ENCODE data around the gene RASA3.

RASA3 gene

DNA sequence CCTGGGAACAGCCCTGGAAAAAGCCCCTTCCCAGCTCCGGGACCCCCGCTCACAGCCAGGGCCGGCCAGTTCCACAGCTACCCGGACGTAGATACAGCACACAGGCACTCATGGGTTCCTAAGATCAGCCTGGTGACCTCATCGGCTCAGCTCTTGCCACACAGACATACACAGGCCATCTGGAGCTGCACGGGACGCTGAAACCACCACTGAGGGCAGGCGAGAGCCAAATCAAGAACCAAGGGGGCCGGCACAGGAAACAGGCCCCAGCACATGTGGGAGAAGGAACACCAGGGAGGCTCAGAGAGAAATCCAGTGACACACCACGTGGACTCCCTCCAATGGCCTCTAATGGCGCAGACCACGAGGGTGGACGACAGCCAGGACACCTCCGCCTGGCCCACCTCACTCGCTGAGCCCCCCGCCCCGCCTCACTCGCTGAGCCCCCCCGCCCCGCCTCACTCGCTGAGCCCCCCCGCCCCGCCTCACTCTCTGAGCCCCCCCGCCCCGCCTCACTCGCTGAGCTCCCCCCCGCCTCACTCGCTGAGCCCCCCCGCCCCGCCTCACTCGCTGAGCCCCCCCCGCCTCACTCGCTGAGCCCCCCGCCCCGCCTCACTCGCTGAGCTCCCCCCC, 88.9 kb downstream of the RASA3 start:
- H3K4me3 ChIP-seq (ENCODE audit: low read depth, low read length): no peak overlapping the region
- TF ChIP-seq, protein P1, sequence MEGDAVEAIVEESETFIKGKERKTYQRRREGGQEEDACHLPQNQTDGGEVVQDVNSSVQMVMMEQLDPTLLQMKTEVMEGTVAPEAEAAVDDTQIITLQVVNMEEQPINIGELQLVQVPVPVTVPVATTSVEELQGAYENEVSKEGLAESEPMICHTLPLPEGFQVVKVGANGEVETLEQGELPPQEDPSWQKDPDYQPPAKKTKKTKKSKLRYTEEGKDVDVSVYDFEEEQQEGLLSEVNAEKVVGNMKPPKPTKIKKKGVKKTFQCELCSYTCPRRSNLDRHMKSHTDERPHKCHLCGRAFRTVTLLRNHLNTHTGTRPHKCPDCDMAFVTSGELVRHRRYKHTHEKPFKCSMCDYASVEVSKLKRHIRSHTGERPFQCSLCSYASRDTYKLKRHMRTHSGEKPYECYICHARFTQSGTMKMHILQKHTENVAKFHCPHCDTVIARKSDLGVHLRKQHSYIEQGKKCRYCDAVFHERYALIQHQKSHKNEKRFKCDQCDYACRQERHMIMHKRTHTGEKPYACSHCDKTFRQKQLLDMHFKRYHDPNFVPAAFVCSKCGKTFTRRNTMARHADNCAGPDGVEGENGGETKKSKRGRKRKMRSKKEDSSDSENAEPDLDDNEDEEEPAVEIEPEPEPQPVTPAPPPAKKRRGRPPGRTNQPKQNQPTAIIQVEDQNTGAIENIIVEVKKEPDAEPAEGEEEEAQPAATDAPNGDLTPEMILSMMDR (IDR thresholded peaks at IDR 0.05; ENCODE audit: insufficient read depth, low read length, missing control alignments): peak; percentile 15
- ChIA-PET CTCF (no interaction called here), POLR2A (interaction anchor here (1.4 kb wide), 1 partner anchor 22 kb away, joined by 3 read pairs; no protein-coding TSS in a partner anchor)
- DNase-seq (ENCODE audit: low read depth, low spot score): no peak

DNA sequence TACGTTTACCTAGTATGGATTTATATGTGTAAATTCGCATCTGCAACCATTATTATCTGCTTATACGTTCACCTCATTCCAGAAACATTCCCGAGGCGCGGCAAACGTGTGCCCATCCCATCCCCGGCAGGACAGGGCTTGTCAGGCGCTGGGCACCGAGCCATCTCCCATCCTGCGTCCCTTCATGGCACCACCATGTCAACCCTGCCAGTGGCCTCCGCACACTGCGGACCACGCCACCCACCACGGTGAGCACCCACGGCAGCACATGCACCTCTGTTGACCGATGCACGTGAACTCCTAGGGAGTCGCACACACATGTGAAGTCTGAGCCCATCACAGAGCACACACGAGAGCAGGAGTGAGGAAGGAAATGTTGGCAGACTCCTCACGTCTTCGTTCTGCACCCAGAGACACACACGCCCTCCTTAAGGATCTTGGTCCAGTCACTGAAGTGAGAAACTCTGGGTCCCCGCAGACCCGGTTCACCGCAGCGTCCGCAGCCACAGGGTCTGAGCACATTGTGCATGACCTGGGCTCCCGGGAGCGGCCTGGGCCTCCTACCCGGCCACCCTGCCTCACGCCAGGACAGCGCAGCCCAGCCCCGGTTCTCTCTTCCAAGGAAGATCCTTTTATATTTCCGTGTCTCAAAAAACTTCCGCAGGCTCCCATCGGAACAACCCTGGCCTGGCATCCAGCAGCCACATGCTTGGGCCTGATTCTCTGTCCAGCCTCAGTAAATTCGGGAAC, 90.2 kb downstream of the RASA3 start:
- CTCF ChIA-PET: no interaction called here
- POLR2A ChIA-PET: interaction anchor here (1.4 kb wide), 1 partner anchor 23 kb away, joined by 3 read pairs; no protein-coding TSS in a partner anchor
- TF ChIP-seq, protein P1 (IDR thresholded peaks at IDR 0.05; ENCODE audit: insufficient read depth, low read length, missing control alignments): no peak
- H3K4me3 ChIP-seq (ENCODE audit: low read depth, low read length): no peak overlapping the region
- DNase-seq (ENCODE audit: low read depth, low spot score): no peak

DNA sequence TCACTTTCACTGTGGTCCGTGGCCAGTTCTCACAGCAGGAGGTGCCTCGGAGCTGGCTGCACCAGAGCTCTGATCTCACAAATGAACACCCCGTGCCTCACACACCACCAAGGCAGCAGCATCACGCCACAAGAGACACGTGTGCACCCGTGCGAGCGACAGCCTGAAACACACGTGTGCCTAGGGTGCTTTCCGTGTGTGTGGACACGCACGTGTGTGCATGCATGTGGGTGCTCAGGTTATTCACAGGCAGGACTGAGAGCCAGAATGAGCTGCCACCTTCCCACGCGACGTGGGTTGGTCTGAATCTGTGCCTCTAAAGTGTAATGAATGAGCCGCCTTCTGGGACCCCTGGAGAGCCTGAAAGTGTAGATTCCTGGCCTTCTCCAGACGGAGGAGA, 90.9 kb downstream of the RASA3 start:
- TF ChIP-seq, protein P1 (IDR thresholded peaks at IDR 0.05; ENCODE audit: insufficient read depth, low read length, missing control alignments): no peak
- H3K4me3 ChIP-seq (ENCODE audit: low read depth, low read length): no peak overlapping the region
- ChIA-PET POLR2A (no interaction called here), CTCF (no interaction called here)
- DNase-seq (ENCODE audit: low read depth, low spot score): no peak

DNA sequence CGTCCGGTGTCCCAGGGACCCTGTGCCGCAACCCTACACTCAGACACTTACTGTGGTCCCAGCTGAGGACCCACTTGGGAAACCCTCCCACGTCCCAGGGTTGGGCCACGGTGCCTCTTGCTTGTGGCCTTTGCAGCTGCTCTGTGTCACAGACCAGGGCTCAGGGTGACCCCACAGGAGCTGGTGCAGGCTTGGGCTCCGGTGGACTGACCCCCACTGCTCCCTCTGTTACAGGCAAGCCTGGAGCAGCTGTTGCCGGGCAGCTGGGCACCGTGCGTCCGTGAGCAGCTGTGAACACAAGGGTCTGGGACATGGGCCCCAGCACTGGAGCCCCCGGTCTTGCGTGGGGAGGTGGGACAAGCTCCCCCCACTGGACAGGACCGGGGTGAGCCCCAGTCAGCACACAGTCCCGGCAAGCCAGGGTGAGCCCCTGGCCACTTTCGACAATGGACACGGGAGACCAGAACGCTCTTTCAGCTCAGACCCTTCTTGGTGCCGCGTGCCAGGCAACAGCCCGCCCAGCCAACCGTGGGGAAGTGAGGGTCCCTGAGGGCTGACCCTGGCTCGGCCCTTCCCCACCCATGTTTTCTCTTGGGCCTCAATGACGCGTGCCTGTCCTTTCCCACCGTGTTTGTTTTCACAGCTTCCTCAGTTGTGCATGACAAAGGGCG, 92.8 kb downstream of the RASA3 start:
- ChIA-PET CTCF (interaction anchor here (0.8 kb wide), 1 partner anchor 67 kb away, joined by 3 read pairs; no protein-coding TSS in a partner anchor), POLR2A (interaction anchor here (1.2 kb wide), 1 partner anchor 28 kb away, joined by 4 read pairs; no protein-coding TSS in a partner anchor)
- H3K4me3 ChIP-seq (ENCODE audit: low read depth, low read length): no peak overlapping the region
- TF ChIP-seq, protein P1 (IDR thresholded peaks at IDR 0.05; ENCODE audit: insufficient read depth, low read length, missing control alignments): no peak
- no peak for DNase-seq (ENCODE audit: low read depth, low spot score)

DNA sequence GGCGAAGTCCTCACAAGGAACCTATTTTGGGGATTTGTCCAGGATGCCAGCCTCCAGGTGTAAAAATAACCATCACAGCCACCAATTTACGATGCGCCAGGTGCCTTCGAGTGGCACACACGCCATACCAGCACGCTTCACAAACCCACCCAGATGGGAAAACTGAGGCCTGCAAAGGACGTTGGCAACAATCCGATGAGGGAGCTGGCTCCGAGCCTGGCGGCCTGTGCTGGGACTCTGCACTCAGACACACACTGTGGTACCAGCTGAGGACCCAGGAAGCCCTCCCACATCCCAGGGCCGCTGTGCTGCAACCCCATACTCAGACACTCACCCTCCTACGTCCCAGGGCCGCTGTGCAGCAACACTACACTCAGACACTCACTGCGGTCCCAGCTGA, 93.5 kb downstream of the RASA3 start:
- POLR2A ChIA-PET: interaction anchor here (1.2 kb wide), 1 partner anchor 29 kb away, joined by 4 read pairs; no protein-coding TSS in a partner anchor

More for the DNA sequence above, 93.5 kb downstream of the RASA3 start:
- TF ChIP-seq, protein P1 (IDR thresholded peaks at IDR 0.05; ENCODE audit: insufficient read depth, low read length, missing control alignments): no peak
- no peak overlapping the region for H3K4me3 ChIP-seq (ENCODE audit: low read depth, low read length)
- DNase-seq (ENCODE audit: low read depth, low spot score): no peak
- CTCF ChIA-PET: interaction anchor here (0.8 kb wide), 1 partner anchor 67 kb away, joined by 3 read pairs; no protein-coding TSS in a partner anchor

All from AG04449 (cell line).